HL-60/S4 treated with phorbol 12-myristate 13-acetate at 8.2 ng/mL for 4 days and 3 days (cell line): Measurements from ENCODE around the gene RUBCNL.
"Not testable (repeated sequence)": the region's sequence is repeated elsewhere in the genome, so short reads cannot be mapped to it uniquely, and the experiment has no call there.

Experiments used
- in situ Hi-C: fragments of 300-500 bp; cut with MboI; formaldehyde crosslinking; loops from 2 replicates; pipeline ENCODE4 v1.15.0; 2022; ENCODE audit warnings: low sequenced_read_pairs

RUBCNL gene

GRCh38 chr13:46377554-46377953 lies 9.5 kb downstream of the RUBCNL start:
- in situ Hi-C loops: no loop called here

GRCh38 chr13:46374710-46375109 lies 12.3 kb downstream of the RUBCNL start:
- in situ Hi-C loops: no loop called here

DNA sequence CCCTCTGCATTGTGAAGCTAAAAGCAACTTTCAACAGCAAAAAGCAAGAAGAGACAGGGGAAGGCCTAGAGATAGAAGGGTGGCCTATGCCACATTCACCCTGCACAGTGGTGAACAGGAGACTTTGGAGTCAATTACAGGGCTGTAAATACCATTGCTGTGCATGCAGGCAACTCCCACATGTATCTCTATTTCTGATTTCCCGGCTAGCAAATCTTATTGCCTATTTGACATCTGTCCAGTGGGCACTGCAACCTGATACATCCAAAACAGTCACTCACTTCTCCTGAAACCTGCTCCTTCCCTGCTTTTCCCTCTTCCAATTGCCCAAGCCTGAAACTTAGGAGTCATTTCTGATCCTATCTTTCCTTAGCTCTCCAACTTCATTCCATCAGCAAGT lies 13.4 kb downstream of the RUBCNL start:
- in situ Hi-C loops: no loop called here

DNA sequence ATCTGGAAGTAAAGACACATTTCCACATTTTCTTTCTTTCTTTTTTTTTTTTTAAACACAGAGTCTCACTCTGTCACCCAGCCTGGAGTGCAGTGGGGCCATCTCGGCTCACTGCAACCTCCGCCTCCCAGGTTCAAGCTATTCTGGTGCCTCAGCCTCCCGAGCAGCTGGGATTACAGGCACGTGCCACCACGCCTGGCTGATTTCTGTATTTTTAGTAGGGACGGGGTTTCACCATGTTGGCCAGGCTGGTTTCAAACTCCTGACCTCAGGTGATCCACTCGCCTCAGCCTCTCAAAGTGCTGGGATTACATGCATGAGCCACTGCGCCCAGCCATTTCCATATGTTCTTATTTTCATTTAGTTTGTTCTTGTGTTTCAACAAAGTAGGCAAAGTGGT lies 14.1 kb downstream of the RUBCNL start:
- in situ Hi-C loops: not testable (repeated sequence)

DNA sequence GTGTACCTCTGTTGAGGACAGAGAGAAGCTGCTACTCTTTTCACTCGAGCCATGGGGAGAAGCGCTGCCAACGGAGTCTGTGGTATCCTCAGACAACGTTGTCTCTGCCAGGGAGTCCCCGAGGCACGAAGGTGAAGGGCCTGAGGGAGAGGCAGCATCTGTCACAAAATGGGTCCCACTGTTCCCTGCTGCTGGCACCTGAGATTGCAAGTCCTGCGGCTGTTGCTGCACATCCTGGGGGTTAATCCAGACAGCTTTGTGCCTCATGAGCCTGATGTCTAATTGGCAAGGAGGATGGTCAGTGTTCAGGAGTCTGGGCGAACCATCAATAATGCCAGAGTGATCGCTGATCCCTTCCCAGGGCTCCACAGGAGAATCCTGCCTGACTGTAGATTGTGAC lies 15.0 kb downstream of the RUBCNL start:
- in situ Hi-C loops: no loop called here

DNA sequence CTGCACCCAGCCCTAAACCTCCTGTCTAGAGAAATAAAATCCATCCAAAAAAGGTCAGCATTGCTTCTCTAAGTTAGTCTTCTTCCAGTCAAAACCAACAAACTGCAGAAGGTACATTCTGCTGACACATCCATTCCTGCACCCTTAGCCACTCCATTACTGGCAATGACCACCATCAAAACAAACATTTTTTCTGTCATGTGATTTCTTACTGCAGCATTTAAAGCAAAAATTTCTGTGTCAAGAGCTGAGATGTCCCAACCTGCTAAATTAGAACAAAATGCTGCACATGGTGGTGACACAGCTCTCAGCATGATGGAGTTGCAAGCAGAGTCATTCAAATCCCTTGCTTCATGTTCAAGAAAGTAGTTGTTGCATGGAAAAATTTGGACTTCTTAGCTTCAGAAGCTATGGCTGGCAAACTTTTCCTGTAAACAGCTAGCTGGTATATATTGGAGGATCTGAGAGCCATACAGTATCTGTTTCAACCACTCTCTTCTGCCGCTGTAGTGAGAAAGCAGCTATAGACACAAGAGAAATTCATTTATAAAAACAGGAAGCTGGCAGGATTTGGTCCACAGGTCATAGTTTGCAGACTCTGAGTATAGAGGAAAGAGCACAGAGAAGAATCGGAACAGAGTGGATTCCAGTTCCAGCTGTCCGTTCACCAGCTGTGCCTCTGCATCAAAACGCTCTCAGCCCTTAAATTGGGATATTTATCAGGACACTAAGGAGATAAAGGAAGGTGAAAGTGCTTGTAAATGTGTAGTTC lies 17.4 kb downstream of the RUBCNL start:
- in situ Hi-C loops: no loop called here

DNA sequence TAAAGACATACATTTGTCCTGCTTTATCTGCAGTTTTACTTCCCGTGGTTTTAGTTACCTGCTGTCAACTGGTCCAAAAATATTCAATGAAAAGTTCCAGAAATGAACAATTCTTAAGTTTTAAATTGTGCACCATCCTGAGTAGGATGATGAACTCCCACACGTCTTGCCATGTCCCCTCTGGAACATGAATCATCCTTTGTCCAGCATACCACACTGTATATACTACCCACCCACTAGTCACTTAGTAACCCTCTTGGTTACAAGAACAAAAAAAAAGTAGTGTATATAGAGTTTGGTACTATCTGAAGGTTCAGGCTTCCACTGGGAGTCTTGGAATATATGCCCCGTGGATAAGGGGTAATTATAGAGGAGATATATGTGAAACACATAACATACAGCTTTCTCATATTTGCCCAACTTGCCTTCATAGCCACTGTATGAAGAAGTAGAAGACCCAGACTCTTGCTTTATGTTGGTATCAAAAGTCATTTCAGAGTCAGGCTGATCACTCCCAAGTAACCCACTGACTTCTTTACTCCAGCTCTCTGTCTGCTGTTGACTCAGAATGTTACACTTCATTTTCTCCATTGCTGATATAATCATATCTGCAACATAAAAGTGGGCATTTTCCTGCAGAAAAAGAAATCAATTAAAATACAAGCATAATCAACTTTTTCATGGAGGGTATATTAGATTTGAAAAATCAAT lies 19.3 kb downstream of the RUBCNL start:
- in situ Hi-C loops: no loop called here

DNA sequence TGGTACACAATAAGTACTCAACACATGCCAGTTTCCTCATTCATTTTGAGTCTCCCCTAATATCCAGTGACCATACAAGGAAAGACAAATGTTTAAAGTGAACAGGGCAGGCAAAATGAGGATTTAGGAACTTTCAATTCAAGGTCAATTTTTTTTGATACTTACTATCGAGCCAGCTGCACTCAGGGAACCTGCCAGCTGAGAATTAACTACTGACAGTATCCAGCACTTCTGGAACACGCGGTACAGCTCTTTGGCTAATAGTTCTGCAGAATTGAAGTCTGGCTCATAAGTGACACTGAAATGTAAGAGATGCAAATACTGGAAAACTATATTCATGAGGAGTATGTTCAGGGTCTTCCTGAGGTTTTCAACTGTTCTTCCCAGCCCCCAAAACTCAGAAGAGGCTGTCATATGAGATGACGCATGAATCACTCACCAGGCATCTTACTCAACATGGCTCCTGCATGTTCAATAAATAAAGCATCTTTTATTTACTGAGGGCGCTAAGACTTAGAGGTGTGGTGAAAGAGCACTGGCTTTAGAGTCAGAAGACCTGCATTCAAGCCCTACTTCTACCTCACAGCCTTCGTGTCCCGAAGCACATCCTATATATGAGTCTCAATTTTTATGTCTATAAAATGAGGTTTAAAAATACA lies 25.6 kb downstream of the RUBCNL start:
- in situ Hi-C loops: no loop called here

- in situ Hi-C loops: no loop called here
Measured at GRCh38 chr13:46360604-46361003, 26.4 kb downstream of the RUBCNL start.

DNA sequence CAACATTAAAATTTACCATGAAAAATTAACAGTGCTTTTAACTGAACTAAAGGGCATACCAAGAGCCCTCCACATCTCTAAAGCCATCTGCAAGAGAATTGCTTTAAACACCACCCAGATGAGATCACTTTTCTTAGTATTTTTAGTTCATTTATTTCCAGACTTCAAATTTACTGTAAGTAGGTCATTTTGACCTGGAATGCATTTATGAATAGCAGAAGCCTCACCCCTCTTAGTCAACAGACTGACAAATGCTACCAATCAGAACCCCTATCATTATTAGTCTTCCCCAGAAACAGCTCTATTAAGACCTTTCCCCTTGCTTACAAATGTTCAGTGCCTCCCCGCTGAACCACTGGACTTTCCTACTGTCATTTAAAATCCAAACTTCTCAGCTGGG lies 27.3 kb downstream of the RUBCNL start:
- in situ Hi-C loops: no loop called here

DNA sequence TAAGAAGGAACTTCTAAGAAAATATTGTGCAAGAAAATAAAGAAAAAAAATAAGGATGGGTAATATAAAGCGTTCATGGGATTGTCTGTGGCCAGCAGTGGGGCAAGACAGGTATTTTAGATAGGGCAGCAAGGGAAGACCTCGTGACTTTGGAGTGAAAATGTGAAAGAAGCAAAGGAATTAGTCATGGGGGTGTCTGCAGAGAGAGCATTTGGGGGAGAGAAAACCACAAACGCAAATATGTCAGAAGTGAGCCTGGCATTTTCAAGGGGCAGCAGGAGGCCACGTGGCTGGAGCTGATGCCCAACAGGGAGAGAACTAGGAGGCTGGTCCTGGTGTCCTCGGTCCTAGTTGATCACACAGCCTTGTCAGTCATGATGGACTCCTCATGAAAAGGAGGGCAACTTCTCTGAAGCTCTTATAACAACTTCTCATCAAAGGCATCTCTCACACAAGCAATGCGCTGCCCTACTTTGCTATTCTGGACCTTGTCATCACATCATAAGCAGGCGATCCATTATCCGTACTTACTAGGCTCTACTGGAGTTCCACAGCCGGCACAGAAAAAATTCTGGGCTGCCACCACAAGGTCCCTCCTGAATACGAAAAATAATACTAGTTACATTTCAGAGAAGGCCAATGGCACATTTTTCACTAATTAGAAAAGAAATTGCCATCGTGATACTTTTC lies 31.0 kb downstream of the RUBCNL start:
- in situ Hi-C loops: no loop called here

DNA sequence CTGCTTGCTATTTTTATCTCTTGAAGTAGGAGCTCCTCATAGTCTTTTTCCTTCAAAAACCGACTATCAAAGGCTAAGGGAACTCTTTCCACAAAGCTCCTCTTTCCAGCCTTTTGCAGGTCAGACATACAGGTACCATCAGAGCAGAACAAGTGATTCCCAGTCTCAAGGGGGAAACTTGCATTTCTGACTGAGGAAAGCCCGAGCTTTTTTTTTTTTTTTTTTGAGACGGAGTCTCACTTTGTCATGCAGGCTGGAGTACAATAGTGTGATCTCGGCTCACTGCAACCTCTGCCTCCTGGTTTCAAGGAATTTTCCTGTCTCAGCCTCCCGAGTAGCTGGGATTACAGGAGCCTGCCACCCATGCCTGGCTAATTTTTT lies 32.0 kb downstream of the RUBCNL start:
- in situ Hi-C loops: no loop called here

GRCh38 chr13:46354156-46355087 lies 32.6 kb downstream of the RUBCNL start:
- in situ Hi-C loops: no loop called here

GRCh38 chr13:46352805-46353204 lies 34.2 kb downstream of the RUBCNL start:
- in situ Hi-C loops: no loop called here

DNA sequence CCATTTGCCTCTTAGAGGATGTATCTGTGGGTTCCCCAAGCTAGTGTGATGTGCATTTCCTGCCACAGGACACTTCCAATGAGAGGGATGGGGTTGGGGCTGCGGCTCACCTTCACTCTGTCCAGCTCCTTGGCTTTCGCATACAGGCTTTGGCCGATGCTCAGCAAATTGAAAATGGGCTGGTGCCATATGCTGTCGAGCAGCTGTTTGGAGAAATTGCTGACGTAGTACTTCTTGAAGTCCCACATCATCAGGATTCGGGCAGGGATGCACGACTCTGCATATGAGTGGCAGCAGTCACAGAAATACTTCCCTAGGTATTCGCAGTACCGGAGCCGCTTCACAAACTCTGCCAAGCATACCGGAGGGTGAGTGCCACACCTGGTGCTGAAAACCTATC lies 37.0 kb downstream of the RUBCNL start:
- in situ Hi-C loops: no loop called here

DNA sequence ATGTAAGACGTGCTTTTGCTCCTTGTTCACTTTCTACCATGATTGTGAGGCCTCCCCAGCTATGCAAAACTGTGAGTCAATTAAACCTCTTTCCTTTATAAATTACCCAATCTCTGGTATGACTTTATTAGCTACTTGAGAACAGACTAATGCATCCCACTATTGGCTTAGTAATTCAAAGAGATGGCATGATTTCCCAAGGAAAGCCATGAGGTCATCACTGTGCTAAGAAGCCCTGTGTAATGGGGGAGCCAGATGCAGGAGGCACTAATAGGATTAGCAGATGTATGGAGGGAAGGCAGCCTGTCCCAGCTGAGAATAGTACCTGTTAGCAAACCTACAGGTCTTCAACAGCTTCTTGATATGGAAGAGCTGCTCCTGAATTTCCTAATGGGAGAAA lies 38.1 kb downstream of the RUBCNL start:
- in situ Hi-C loops: no loop called here

- in situ Hi-C loops: no loop called here
Measured at GRCh38 chr13:46347277-46347676, 39.8 kb downstream of the RUBCNL start.

DNA sequence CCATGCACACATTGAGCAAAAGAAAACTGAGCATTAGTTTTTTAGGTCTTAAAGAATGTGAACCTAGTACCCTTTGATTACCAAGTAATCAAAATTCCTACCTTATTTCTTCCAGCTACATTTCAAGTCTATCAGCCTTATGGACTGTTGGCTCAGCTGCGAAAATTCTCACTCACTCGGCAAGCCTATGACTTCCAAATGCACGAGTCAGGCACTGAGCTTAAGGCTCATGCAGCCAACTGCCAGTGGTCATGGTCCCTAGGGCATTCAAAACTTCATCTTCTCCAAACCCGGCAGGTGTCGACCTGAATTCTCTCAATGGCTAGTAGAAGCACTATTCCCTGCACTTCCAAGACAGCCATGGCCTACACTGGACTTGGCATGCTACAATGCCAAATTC lies 41.2 kb downstream of the RUBCNL start:
- in situ Hi-C loops: no loop called here

DNA sequence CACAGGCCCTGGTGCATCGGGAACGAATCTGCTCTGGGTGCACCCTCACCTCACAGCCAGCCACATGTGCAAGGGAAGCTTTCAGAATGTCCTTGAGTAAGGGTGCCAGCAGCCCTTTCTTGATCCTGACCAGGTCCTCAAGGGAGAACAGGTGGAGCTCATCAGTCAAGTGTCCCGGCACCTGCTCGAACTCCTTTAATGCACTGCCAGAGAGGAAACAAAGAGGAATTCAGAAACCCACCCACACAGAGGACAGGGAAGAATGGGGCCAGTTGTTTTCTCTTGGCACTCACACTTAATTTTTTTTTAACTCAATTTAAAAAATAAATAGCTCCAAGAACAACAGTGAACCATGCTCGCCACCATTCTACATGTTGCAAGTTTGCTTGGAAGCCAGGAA lies 41.7 kb downstream of the RUBCNL start:
- in situ Hi-C loops: no loop called here

- in situ Hi-C loops: no loop called here
Measured at GRCh38 chr13:46343279-46343994, 43.6 kb downstream of the RUBCNL start.
